Right renal pelvis (tissue), 4 donors: Measurements from ENCODE around the gene HS6ST3. TPM values are rescaled to one million over a fixed set of nuclear protein-coding genes. Genes with fewer than 3 reads are reported as not detected.

ENCODE experiments used
- DNase-seq, 4 donors: peaks; one replicate each; pipeline ENCODE4 v3.0.0-alpha.2; 2013; ENCODE audit warnings: low read depth in 4 of 4, low spot score in 3 of 4, missing footprints in 1 of 4
- polyA plus RNA-seq, 4 donors: library from polyadenylated mRNA; unstranded; fragments of 120-200 nt; gene quantifications; one replicate each; pipeline ENCODE4 v1.2.1, GENCODE V29; 2013; ENCODE audit not compliant: insufficient read length in 4 of 4

Gene HS6ST3
- polyA plus RNA-seq, 4 donors, result 2.9 to 4.4 (median 3.8) TPM

DNA sequence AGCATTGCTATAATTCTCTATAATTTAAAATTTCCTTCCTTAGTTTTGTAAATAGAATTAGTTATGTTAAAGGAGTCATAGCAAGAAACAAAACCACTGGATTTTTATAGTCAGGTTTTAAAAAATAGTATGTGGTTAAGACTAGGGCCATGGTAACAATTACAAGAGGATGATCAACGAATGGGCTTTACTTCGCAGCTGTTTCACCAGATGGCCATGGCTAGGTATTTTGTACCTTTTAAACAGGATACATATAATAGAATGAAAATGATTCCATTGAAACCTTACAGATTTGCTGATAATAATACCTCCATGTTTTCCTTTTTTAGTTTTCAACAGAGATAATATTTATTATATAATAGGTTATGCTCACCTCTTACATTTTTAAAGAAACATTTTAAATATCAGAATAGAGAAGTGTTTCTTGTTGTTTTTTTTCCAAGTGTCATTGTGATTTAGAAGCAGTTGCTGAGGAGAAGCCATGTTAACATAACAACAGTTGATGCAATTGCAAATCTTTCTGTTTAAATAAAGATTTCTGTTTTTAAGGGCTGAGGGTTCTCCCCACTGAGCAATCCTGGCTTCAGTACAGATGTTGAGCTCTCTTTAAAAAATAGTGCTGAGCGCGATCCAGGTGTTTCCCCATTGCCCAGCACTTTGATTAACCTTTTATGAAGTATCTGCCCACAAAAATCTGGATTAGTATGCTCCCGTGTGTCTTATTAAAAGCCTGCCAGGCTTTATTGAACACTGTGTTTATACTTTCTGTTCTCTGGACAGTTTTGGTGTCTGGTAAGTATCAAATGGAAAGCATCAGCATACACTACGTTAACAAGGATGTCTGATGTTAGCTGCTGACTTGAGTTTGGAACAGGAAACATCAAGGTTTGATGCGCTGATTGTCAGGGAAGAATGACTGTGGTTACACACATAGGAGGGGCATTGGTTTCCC lies 205.3 kb downstream of the HS6ST3 start:
- DNase-seq, result no peak

DNA sequence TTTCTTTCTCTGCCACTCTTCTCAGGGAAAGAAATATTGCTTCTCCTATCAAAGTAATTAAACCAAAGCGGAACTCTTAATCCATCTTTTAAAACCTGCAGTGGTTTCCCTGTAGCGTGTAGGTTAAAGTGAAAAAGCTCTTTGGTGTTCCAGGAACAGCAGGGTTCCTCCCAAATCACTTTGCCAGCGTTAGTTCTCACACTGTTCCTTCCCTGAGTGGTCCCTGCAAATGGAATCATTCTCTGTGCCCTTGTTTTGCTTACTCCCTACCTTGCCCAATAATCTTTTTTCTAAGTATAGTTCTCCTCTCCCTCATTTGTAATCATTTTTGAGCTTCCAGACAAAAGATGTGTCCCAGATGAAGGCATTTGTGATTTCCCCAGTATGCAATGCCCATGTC lies 207.5 kb downstream of the HS6ST3 start:
- no peak for DNase-seq

GRCh38 chr13:96299235-96299634 lies 209.3 kb downstream of the HS6ST3 start:
- no peak for DNase-seq

- no peak for DNase-seq
Measured at GRCh38 chr13:96308568-96308967, 218.7 kb downstream of the HS6ST3 start.

DNA sequence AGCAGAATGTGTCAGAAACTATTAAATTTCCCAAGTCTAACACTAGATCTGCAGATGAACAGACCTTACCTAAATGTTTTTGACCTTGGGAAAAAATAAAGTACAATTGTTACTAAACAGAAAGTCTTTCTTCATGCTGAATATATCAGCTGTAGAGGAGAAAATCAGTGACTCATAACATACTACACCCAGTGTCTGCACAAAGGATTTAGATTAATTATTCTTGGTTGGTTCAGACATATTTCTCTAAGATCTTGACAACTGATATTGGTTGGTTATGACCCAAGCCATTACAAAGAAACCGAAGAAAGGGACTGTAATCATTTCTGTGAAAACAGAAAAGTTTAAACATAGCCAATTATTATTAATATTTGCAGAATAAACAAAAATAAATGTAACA lies 225.1 kb downstream of the HS6ST3 start:
- DNase-seq, result no peak

- no peak for DNase-seq
Measured at GRCh38 chr13:96338030-96338429, 248.1 kb downstream of the HS6ST3 start.

DNA sequence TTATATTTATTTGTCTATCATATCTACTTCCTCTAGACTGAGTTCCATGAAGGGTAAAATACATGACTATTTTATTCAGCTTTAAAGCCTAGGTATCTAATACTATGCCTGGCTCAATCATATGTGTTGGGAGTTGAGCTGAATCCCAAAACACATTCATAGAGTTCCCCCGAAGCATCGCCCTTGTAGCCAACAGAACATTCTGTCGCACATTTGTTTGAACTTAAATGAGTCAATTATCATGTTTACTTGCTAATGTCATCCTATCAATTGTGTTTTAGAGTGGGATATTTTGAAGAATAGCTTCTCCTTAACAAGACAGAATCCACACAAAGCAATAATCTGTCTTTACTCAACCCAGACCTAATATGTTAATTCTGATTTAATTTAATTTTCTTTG lies 252.4 kb downstream of the HS6ST3 start:
- DNase-seq, result no peak

GRCh38 chr13:96342852-96343465 lies 253.1 kb downstream of the HS6ST3 start:
- DNase-seq, result no peak

DNA sequence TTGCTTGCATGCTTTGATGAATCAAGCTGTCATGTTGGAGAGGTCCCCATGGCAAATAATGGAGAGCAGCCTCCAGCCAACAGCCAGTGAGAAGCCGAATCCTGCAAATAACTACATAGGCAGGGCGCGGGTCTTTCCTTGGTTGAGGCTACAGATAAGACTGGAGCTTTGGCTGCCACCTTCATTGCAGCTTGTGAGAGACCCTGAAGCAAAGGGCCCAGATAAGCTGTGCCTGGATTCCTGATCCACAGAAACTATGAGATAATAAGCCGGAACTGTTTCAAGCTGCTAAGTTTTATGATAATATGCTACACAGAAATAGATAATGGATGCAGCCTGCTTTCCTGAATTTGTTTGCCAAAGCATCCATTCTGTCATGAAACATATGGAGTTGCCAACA lies 257.0 kb downstream of the HS6ST3 start:
- DNase-seq, result no peak

DNA sequence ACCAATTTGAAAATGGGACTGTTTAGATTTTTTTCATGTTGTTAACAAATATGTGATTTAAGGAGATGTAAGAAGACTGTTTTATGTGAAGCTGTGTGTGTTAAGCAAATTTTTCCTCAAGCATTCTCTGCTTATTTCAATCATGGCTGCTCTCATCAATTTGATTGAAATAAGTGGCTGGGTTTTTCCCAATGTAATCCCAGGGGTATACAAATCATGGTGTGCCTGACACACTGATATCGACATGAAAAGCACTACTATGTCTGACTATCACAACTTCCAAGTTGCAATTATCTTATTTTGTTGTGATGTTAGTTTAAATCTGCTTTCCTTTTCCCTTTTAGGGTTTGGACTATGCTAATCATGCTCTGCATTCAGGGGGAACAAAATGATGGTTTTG lies 283.7 kb downstream of the HS6ST3 start:
- no peak for DNase-seq

GRCh38 chr13:96377835-96378234 lies 287.9 kb downstream of the HS6ST3 start:
- no peak for DNase-seq

GRCh38 chr13:96379967-96380366 lies 290.1 kb downstream of the HS6ST3 start:
- DNase-seq, result no peak

GRCh38 chr13:96381681-96382080 lies 291.8 kb downstream of the HS6ST3 start:
- no peak for DNase-seq

GRCh38 chr13:96388598-96388997 lies 298.7 kb downstream of the HS6ST3 start:
- DNase-seq, result no peak

- no peak for DNase-seq
Measured at GRCh38 chr13:96391606-96392005, 301.7 kb downstream of the HS6ST3 start.

GRCh38 chr13:96397807-96398206 lies 307.9 kb downstream of the HS6ST3 start:
- no peak for DNase-seq

GRCh38 chr13:96398486-96398885 lies 308.6 kb downstream of the HS6ST3 start:
- no peak for DNase-seq

- no peak for DNase-seq
Measured at GRCh38 chr13:96403241-96403640, 313.3 kb downstream of the HS6ST3 start.

DNA sequence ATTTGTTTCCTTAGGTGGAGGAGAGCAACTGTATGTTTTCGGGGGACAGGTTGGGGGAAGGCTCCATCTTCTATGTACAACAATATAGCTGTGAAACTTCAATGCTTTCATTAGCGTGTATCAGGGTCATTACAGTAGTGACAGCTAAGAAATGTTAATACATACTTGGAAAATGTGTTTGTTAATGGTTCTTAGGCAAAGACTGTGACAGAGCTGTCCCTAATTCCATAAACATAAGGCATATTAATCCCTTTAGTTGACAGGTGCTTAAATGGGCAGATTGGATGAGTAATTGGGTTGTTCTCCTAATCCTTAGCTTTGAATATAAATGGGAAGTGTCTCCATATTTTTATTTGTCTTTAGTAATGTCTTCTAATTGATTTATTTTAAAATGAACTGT lies 313.7 kb downstream of the HS6ST3 start:
- no peak for DNase-seq

DNA sequence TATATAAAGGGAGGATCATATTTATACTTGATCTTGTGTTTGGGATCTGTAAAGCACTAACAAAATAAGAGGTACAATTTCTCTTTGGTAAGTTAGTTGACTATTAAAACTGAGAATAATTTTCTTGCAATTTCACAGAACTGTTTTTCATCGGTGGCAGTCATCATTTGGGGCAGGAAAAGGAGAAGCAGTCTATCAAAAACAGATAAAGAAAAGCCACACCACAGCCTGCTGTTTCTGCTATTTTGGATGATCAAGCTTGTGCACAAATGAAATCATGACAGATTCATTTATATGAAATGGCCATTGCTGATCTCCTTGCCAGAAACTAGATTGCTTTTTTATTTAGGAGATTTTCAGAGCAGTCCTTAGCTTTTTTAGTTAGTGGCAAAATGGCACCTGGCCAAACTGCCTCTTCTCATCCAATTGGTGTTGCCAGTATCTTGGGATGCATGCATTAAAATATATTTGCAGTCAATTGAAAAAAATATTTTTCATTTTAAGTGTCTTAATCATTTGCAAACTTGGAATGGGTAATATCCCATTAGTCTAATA lies 326.0 kb downstream of the HS6ST3 start:
- no peak for DNase-seq

- DNase-seq, result no peak
Measured at GRCh38 chr13:96417939-96418685, 328.2 kb downstream of the HS6ST3 start.
